Mucosa of descending colon (tissue), 3 donors: ENCODE data around the gene IRF5. TPM values are rescaled to one million over a fixed set of nuclear protein-coding genes. Genes with fewer than 3 reads are reported as not detected.

Experiments used
- ATAC-seq: fragments of 200-7000 bp; cut with Tn5 transposase; one replicate; pipeline ENCODE4 v1.9.1; 2020; ENCODE audit warnings: mild to moderate bottlenecking, moderate library complexity
- DNase-seq, 3 donors: peaks; one replicate each; pipeline ENCODE4 v3.0.0-alpha.2; 2020
- H3K36me3 ChIP-seq: fragments of 200-600 bp; one replicate; pipeline ENCODE4 v1.8.0; 2021; ENCODE audit warnings: low read depth, mild to moderate bottlenecking
- H3K4me1 ChIP-seq: fragments of 200-600 bp; one replicate; pipeline ENCODE4 v1.8.0; 2021; ENCODE audit warnings: low read depth, mild to moderate bottlenecking
- H3K4me3 ChIP-seq: fragments of 200-600 bp; one replicate; pipeline ENCODE4 v1.8.0; 2021; ENCODE audit warnings: mild to moderate bottlenecking
- H3K9me3 ChIP-seq: fragments of 200-600 bp; one replicate; pipeline ENCODE4 v1.8.0; 2021; ENCODE audit warnings: mild to moderate bottlenecking
- CTCF ChIP-seq: fragments of 200-600 bp; IDR thresholded peaks from one replicate; pipeline ENCODE4 v1.8.0; 2022; ENCODE audit warnings: antibody characterized with exemption, mild to moderate bottlenecking
- intact Hi-C, 2 donors: fragments of 100-400 bp; cut with DNase I in 1 of 2; cut with micrococcal nuclease in 1 of 2; formaldehyde crosslinking; loops; one replicate each; pipeline versions ENCODE4 v1.11.0 to v1.11.1; 2022; cut with DNase I, micrococcal nuclease
- total RNA-seq, 3 donors: library from RNA; stranded (reverse); fragmentation: NEBNext Ultra II Directional in 2 of 3; extraction: Animal tissue kit (Norgen Biotek cat#: 25700) in 2 of 3; gene quantifications; one replicate each; pipeline versions ENCODE4 v1.2.1 to v1.2.4, GENCODE V29; 2021 to 2023
- donor health status: DM: no; HTN: no; CAD: no; lungs with moderate emphysema.
- donor health status: DM: no; HTN: no; CAD: no.
- donor health status: DM: no; HTN: yes; CAD: no.

IRF5 gene
- total RNA-seq, 3 donors from 2014 or later: 6.9 to 10.1 (median 9.0) TPM

DNA sequence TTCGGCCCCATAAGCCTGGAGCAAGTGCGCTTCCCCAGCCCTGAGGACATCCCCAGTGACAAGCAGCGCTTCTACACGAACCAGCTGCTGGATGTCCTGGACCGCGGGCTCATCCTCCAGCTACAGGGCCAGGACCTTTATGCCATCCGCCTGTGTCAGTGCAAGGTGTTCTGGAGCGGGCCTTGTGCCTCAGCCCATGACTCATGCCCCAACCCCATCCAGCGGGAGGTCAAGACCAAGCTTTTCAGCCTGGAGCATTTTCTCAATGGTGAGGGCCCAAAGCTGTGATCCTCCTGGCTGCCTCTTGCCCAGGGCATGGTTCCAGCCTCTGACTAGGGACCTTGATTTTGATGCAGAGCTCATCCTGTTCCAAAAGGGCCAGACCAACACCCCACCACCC is 10.1 kb downstream of the IRF5 start:
- intact Hi-C loops: no loop called here
- H3K4me3 ChIP-seq: no peak overlapping the region
- no peaks in the 10 kb centered on the region for H3K36me3 ChIP-seq
- no peaks in the 10 kb centered on the region for H3K4me1 ChIP-seq
- H3K9me3 ChIP-seq: no peaks in the 10 kb centered on the region
- DNase-seq (no peak), ATAC-seq (no peak)
- no peak for TF ChIP-seq CTCF

DNA sequence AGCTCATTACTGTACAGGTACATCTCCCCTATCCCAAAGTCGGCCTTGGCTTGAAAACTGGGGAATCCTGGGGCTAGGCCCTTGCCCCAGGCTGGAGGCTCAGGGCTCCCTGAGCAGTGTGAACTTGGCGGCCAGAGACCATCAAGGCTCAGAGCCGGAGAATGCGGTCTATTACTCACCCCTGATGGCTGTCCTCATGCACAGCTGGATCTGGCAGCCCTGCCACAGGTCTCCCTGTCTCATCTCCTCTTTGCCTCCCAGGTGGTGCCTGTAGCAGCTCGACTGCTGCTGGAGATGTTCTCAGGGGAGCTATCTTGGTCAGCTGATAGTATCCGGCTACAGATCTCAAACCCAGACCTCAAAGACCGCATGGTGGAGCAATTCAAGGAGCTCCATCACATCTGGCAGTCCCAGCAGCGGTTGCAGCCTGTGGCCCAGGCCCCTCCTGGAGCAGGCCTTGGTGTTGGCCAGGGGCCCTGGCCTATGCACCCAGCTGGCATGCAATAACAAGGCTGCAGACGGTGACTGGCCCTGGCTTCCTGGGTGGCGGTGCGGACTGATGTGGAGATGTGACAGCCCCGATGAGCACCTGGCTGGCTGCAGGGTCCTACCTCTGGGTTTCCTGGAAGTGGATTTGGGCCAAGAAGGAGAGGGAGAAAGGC is 10.7 kb downstream of the IRF5 start:
- no peak overlapping the region for H3K4me3 ChIP-seq
- DNase-seq: no peak
- H3K4me1 ChIP-seq: no peaks in the 10 kb centered on the region
- no peak for TF ChIP-seq CTCF
- intact Hi-C loops: no loop called here
- H3K9me3 ChIP-seq: no peaks in the 10 kb centered on the region
- peak; percentile 7 for ATAC-seq
- H3K36me3 ChIP-seq: no peaks in the 10 kb centered on the region

- DNase-seq (no peak), ATAC-seq (peak; percentile 6)
- H3K4me1 ChIP-seq: no peaks in the 10 kb centered on the region
- TF ChIP-seq CTCF: no peak
- no peaks in the 10 kb centered on the region for H3K36me3 ChIP-seq
- intact Hi-C loops: no loop called here
- no peak overlapping the region for H3K4me3 ChIP-seq
- H3K9me3 ChIP-seq: no peaks in the 10 kb centered on the region
These were observed 11.4 kb downstream of the IRF5 start for GRCh38 chr7:128948976-128949760.

DNA sequence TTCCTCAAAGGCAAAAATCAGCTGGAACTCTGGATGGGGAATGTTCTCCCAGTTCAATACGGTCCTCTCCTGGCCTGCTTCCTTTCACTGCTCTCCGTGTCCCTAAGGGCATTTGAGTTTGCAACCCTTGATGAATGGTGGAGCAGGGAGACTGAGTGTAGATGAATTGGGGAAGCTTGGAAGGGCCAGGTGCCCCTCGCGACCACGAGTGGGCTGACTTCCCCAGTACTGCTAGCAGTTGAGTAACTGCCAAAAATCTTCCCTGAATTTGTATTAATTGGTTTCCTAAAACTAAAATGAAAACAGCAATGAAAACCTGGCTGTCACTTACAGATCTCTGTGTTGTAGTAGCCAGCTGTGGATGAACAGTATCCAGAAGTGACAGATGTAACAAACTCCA is 13.6 kb downstream of the IRF5 start:
- Histone ChIP-seq H3K4me3 (no peak overlapping the region), H3K36me3 (no peaks in the 10 kb centered on the region), H3K4me1 (no peaks in the 10 kb centered on the region), H3K9me3 (no peaks in the 10 kb centered on the region)
- intact Hi-C loops: no loop called here
- DNase-seq (no peak), ATAC-seq (no peak)
- no peak for TF ChIP-seq CTCF

DNA sequence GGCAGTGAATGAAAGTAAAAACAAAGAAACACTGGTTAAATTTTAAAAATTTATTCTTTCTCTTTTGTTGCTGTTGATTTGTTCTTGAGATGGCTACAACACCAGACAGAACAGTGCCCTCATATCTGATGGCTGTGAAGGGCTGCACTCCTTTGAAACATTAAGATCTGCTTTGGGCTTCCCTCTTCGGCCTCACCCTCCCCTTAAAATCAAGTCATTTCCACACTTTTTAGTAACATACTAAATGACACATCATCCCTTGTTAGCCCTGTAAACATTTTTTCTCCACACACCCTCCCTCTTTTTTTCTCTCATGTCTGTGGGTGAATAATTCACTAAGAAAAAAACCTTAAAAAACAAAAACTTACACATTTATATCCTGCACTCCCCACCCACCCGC is 16.4 kb downstream of the IRF5 start:
- Histone ChIP-seq H3K4me3 (no peak overlapping the region), H3K36me3 (no peaks in the 10 kb centered on the region), H3K9me3 (no peaks in the 10 kb centered on the region), H3K4me1 (no peaks in the 10 kb centered on the region)
- TF ChIP-seq CTCF: no peak
- intact Hi-C loops: no loop called here
- ATAC-seq: no peak
- no peak for DNase-seq
